Left forelimb (tissue), 1 donor: ENCODE results near the gene COQ8B.
A peak's percentile ranks its signal among the peaks of the same experiment; 100 is the strongest.

Source experiments
- DNase-seq: peaks from one replicate; pipeline ENCODE4 v3.0.0-alpha.2; 2018; ENCODE audit warnings: low spot score

Gene COQ8B

DNA sequence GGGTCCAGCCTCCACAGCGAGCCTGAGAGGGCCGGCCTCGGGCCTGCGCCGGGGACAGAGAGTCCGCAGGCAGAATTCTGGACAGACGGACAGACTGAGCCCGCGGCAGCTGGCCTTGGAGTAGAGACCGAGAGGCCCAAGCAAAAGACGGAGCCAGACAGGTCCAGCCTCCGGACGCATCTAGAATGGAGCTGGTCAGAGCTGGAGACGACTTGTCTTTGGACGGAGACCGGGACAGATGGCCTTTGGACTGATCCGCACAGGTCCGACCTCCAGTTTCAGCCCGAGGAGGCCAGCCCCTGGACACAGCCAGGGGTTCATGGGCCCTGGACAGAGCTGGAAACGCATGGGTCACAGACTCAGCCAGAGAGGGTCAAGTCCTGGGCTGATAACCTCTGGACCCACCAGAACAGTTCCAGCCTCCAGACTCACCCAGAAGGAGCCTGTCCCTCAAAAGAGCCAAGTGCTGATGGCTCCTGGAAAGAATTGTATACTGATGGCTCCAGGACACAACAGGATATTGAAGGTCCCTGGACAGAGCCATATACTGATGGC lies 716 bp upstream of the COQ8B start:
- DNase-seq: peak; percentile 73

DNA sequence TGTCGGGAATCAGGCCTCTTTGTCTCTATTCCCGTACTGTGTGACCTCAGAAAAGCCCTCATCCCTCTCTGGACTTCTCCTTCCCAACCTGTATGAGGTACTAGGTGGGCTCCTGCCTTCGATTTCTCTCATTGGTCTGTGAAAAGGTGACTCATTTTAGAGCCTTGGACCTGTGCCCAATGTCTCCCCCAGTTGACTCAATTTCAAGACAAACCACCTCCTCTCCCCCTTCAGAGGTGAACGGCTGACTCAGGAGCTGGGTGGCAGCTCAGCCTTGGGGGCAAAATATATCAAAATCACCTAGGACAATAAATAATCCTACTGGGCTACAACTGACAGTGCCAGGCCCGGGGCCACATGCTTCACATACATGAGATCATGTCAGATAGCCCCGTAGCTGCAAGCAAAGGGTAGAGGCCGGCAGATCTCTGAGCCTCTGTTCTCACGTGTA lies 630 bp downstream of the COQ8B start:
- no peak for DNase-seq

DNA sequence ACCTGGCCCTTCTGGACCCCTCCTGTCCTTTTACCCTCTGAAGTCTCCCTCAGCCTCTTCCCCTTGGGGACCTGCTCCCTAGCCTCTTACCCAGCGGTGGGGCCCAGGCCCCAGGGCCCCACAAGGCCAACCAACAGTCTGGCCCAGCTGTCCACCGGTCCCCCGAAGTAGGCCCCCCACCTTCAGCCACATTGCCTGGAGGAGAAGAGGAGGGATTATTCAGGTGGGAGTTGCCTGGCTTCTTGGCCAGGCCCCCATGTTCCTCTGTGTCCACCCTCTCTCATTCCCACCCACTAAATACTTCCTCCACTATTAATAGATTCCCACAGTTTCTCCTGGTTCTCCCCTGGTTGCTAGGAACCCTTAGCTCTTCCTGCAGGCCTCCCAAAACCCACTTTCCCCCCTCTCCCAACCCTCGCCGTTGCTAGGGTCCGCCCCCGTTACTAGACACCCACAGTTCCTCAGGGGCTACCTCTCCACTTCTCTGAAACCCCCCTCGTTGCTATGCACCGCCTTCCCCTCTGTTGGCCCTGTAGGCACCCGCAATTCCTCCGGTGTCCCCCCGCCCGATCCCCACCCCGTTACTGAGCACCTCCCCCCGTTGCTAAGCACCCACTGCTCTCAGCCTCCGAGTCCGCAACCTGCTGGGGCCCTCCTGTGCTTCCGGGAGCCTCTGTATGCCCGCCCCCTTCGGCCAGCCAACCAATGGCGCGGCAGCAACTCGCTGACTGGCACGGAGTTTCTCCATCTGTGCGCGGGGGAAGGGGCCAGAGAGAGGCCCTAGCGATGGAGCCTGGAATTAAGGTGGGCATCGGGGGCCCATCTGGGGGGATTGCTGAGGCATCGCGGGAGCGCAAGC lies 2.0 kb downstream of the COQ8B start:
- DNase-seq: peak; percentile 96

- DNase-seq: no peak
Measured at GRCh38 chr19:40713939-40714338, 2.7 kb downstream of the COQ8B start.

GRCh38 chr19:40709817-40710216 lies 6.9 kb downstream of the COQ8B start:
- DNase-seq: no peak

DNA sequence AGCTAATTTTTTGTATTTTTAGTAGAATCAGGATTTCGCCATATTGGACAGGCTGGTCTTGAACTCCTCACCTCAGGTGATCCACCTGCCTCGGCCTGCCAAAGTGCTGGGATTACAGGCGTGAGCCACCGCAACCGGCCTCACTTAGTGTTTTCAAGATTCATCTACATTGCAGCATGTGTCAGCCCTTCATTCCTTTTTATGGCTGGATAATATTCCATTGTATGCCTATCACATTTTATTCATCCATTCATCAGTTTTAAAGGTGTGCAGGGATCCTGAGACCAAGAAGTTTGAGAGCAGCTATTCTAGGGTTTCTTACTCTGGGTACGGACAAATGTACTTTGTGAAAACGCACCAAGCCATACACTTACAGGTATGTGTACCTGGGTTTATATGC lies 9.1 kb downstream of the COQ8B start:
- no peak for DNase-seq

GRCh38 chr19:40705950-40706619 lies 10.6 kb downstream of the COQ8B start:
- no peak for DNase-seq

GRCh38 chr19:40705362-40705651 lies 11.4 kb downstream of the COQ8B start:
- DNase-seq: no peak

DNA sequence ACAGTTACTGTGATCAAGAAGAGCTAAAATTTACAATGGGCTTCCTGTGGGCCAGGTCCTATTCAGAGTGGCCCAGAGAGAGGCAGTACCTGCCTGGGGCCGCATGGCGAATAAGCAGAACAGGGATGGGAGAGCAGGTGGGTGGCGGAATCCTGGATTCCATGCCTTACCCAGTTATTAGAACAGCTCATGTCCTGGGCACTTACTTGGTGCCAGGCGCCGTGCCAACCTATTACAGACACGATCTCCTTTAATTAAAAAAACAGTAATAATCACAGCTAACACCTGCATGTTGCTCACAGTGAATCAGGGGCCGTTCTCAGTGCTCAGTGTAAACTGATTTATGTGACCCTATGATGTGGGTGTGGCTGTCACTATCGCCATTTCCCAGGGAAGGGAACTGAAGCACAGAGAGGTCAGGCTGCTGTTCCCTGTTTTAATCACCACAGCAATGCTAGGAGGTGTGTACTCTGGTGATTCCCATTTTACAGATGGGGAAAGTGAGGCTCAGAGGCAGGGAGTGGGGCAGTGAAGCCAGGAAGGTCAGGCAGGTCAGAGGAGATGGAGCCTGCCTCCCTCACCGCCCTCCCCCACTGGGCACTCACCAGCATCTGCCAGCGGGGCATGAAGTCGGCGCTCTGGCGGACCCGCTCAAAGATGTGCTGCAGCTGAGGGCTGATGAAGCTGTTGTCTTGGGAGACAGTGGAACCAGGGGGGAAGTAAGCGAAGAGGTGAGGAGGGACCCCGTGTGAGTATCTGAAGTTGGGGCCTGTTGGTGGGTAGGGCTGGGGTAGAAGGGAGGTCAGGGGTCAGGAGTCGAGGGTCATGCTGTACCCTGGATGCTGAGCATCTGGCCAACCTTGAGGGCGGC lies 12.0 kb downstream of the COQ8B start:
- no peak for DNase-seq

GRCh38 chr19:40703029-40703755 lies 13.5 kb downstream of the COQ8B start:
- DNase-seq: no peak

DNA sequence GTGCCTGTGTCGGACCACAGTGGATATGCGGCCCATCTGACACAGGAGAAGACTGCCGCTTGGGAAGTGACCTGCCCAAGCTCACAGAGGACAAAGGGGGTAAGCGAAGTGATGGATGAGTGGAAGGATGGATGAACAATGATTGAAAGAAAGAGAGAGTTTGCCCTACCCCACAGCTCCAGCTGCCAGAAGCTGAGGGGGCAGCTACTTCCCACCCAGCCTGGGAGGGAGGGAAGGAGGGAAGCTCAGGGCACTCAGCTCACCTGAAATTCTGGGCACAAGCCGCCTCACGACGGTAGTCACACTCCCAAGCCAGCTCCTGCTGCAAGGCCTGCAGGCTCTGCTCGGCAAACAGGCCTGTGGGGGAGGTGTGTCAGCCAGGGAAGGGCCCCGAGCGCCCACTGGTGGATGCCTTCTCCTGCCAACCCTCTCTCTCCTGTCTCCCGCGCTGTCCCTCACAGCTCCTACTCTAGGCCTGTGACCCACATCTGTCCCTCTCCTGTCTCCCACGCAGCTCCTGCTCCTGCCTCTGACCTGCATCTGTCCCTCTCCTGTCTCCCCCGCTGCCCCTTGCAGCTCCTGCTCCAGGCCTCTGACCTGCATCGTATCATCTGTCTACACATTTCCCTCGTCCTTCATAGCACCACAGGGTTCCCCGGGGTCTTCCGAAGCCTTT lies 14.2 kb downstream of the COQ8B start:
- no peak for DNase-seq

DNA sequence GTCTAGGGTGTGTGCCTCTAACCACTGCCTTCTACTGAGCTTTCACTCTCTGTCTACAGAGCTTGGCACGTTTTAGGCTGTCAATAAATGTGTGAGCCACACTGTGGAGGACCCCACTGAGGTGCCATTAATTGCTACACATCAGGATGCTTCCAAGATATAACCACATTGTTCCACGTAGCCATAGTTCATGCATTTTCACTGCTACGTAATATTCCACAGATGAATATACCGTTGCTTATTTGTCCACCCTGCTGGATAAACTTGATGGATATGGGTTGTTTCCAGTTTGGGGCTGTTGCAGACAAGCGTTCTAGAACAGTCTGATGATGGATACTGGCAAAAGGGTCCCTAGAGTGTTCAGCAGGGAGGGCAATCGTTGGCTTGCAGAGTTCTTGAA lies 14.9 kb downstream of the COQ8B start:
- DNase-seq: no peak

DNA sequence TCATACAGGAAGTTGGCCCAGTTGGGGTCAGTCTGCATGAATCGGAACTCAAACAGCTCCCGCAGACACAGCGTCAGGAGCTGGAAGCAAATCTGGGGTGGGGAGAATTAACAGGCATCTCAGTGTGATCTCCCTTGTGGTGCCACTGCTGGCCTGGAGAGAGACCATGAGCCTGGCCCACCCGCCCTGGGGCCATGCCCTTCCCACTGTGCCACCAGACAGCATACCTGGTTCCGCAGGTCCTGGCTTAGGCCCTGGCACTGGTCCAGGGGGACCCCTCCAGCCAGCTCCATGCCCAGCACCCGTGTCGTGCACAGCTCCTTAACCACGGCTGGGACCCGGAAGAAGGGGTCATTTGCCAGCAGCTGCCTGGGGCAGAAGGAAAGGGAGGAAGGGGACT lies 16.6 kb downstream of the COQ8B start:
- no peak for DNase-seq

- no peak for DNase-seq
Measured at GRCh38 chr19:40697007-40697406, 19.7 kb downstream of the COQ8B start.

GRCh38 chr19:40695881-40696280 lies 20.8 kb downstream of the COQ8B start:
- DNase-seq: no peak

GRCh38 chr19:40693896-40694295 lies 22.8 kb downstream of the COQ8B start:
- DNase-seq: no peak

GRCh38 chr19:40693150-40693788 lies 23.4 kb downstream of the COQ8B start:
- DNase-seq: no peak

DNA sequence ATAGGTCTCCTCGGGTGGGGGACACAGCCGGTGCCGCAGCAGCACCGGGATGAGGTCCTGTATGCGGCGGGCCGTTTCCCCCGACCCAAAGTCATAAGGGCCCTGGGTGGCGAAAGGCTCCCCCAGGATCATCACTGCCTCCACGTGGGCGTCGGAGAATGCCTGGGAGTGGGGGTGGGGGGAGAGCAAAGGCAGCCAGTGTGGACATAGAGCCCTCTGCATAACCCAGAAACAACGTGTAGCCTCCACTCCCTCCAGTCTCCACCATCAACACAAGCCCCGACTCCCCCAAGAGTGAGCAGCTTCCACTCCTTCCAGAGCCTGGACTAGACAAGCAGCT lies 24.5 kb downstream of the COQ8B start:
- no peak for DNase-seq

GRCh38 chr19:40691421-40692211 lies 25.1 kb downstream of the COQ8B start:
- no peak for DNase-seq
